Heart right ventricle (tissue), 16 donors: Measurements from ENCODE around the gene ELP6. TPM values are rescaled to one million over a fixed set of nuclear protein-coding genes. Genes with fewer than 3 reads are reported as not detected.
A peak's percentile ranks its signal among the peaks of the same experiment; 100 is the strongest.

Source experiments
- ATAC-seq, 8 donors: fragments of 200-7000 bp; cut with Tn5 transposase; one replicate each; pipeline ENCODE4 v1.9.1; 2020; ENCODE audit warnings: mild to moderate bottlenecking in 8 of 8, moderate library complexity in 8 of 8, moderate number of reproducible peaks in 1 of 8
- DNase-seq, 2 donors: peaks; one replicate each; pipeline ENCODE4 v3.0.0-alpha.2; 2020
- H3K27ac ChIP-seq, 10 donors: fragments of 200-600 bp; sonication (generic) in 2 of 10; one replicate each; pipeline versions ENCODE4 v1.5.0 to v1.8.0; 2020 to 2022; ENCODE audit warnings: mild to moderate bottlenecking in 3 of 10
- H3K27me3 ChIP-seq, 7 donors: fragments of 200-600 bp; one replicate each; pipeline ENCODE4 v1.8.0; 2021 to 2022; ENCODE audit warnings: mild to moderate bottlenecking in 2 of 7
- H3K36me3 ChIP-seq, 9 donors: fragments of 200-600 bp; sonication (generic) in 1 of 9; one replicate each; pipeline versions ENCODE4 v1.5.0 to v1.8.0; 2020 to 2022; ENCODE audit warnings: mild to moderate bottlenecking in 2 of 9
- H3K4me1 ChIP-seq, 9 donors: fragments of 200-600 bp; sonication (generic) in 1 of 9; one replicate each; pipeline versions ENCODE4 v1.5.0 to v1.8.0; 2020 to 2022; ENCODE audit warnings: mild to moderate bottlenecking in 4 of 9
- H3K4me3 ChIP-seq, 10 donors: fragments of 200-600 bp; sonication (generic) in 2 of 10; one replicate each; pipeline versions ENCODE4 v1.5.0 to v1.8.0; 2020 to 2022; ENCODE audit warnings: mild to moderate bottlenecking in 7 of 10, moderate library complexity in 2 of 10
- H3K9me3 ChIP-seq, 11 donors: fragments of 200-600 bp in 10 of 11; sonication (generic) in 2 of 11; one replicate each; pipeline versions ENCODE4 v1.5.0 to v1.8.0; 2013 to 2022; ENCODE audit warnings: mild to moderate bottlenecking in 2 of 11, control low read depth in 1 of 11, moderate library complexity in 1 of 11
- WGBS, 2 donors: extraction: QIAGEN DNeasy Blood & Tissue Kit; methylation state at CpG; one replicate each; pipeline ENCODE4 v1.1.7; 2013; ENCODE audit warnings: inconsistent platforms in 1 of 2; 5-methylcytosine and 5-hydroxymethylcytosine counted together
- intact Hi-C, 10 donors: fragments of 100-400 bp; cut with DNase I; formaldehyde crosslinking; loops; one replicate each; pipeline versions ENCODE4 v1.11.1 to v1.14.2; 2022
- polyA plus RNA-seq, 2 donors: library from polyadenylated mRNA; stranded (reverse); fragments of 200-250 nt; gene quantifications; one replicate each; pipeline ENCODE4 v1.2.3, GENCODE V29; 2013
- total RNA-seq, 10 donors: library from RNA; stranded (reverse); fragmentation: NEBNext Ultra II Directional in 3 of 10; extraction: Animal tissue kit (Norgen Biotek cat#: 25700) in 3 of 10; gene quantifications; one replicate each; pipeline versions ENCODE4 v1.2.1 to v1.2.4, GENCODE V29; 2021 to 2023
- TF ChIP-seq, protein P1 (sequence below), 9 donors: fragments of 200-600 bp; sonication (generic) in 2 of 9; IDR thresholded peaks; one replicate each; pipeline versions ENCODE4 v1.5.0 to v1.8.0; 2021 to 2022; ENCODE audit warnings: antibody characterized with exemption in 9 of 9, mild to moderate bottlenecking in 5 of 9, moderate library complexity in 1 of 9
- donor health status: Arrhythmogenic right ventricular cardiomyopathy.
- donor health status: ischemic (EF 13 %, LVEDD 7.1; RV severe dilation, severe dysfunction).
- donor health status: healthy with polysubstance abuse.
- donor health status: DM: no; HTN: yes; CAD: no.
- donor health status: DM: no; HTN: no; CAD: no.
- donor health status: ischemic (EF 25% LVEDD 6.9; RV normal size, moderate dysfunction).
- donor health status: ischemic (EF 25% LVEDD 5.7; RV mildly dilated, moderate dysfunction).
- donor health status: healthy.
- donor health status: DM: yes; HTN: yes; CAD: no.
- donor health status: Ischemic cardiomyopathy.
- donor health status: ischemic (EF 35%, LVEDD 5.7; RV mildly dilated, moderate dysfunction).
- donor health status: nonischemic (EF 11% LVEDD 7.7; RV severe dilation, severe dysfunction).
- donor health status: DM: yes; HTN: yes; CAD: no.
- donor health status: PGD.
- donor health status: ischemic (EF 29% LVEDD 5.4; RV normal size, mild dysfunction).
- donor health status: nonischemic (EF 23%, LVEDD 6.1; RV moderate dilation, normal function).

ELP6 gene
- total and polyA plus RNA-seq, 12 donors, result 16.5 to 31.3 (median 21.2) TPM

- intact Hi-C loops, result loop anchor here in 9 of 10 donors (1.0 to 10.0 kb wide), 5 partner anchors 142 to 632 kb away; no protein-coding TSS in a partner anchor
- DNase-seq (peak; percentile 73 to 80), ATAC-seq (peak; percentile 88 to 97 (median 96))
- no peak overlapping the region for H3K4me3 ChIP-seq
- H3K4me1 ChIP-seq, result peaks cover 0 to 8% (median 4%) of the 10 kb centered on the region in 9 donors
- H3K9me3 ChIP-seq, result peaks cover 0 to 1% (median 0%) of the 10 kb centered on the region in 11 donors
- WGBS, 2 donors, result 34 to 37% methylated on average over 15 of the region's 15 CpGs
- H3K27ac ChIP-seq, result no peak overlapping the region
- H3K36me3 ChIP-seq, result no peaks in the 10 kb centered on the region
- no peaks in the 10 kb centered on the region for H3K27me3 ChIP-seq
- TF ChIP-seq, protein P1, sequence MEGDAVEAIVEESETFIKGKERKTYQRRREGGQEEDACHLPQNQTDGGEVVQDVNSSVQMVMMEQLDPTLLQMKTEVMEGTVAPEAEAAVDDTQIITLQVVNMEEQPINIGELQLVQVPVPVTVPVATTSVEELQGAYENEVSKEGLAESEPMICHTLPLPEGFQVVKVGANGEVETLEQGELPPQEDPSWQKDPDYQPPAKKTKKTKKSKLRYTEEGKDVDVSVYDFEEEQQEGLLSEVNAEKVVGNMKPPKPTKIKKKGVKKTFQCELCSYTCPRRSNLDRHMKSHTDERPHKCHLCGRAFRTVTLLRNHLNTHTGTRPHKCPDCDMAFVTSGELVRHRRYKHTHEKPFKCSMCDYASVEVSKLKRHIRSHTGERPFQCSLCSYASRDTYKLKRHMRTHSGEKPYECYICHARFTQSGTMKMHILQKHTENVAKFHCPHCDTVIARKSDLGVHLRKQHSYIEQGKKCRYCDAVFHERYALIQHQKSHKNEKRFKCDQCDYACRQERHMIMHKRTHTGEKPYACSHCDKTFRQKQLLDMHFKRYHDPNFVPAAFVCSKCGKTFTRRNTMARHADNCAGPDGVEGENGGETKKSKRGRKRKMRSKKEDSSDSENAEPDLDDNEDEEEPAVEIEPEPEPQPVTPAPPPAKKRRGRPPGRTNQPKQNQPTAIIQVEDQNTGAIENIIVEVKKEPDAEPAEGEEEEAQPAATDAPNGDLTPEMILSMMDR (IDR thresholded peaks at IDR 0.05), result peak; percentile 76 to 94 (median 90)
These were observed 8.8 kb upstream of the ELP6 start for GRCh38 chr3:47522082-47522987.

DNA sequence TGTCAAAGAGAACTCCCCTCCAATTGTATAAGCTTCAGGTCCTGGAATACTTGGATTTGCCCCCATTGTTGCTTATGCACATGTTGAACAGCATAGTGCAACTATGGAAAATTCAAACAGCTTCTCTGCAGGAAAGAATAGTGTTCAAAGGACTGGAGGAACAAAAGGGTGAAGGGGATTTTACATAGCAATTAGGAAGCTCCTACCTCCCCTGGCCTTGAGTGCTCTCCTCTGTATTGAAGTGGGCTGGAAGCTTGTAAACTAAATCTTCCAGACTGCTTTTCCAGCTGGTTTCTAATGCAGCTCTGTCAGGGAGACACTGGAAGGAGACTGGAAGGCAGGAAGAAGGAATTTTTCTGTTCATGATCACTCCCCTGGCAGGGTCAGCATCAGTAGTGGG is 7.2 kb upstream of the ELP6 start:
- Histone ChIP-seq H3K27me3 (no peaks in the 10 kb centered on the region), H3K36me3 (no peaks in the 10 kb centered on the region), H3K9me3 (no peaks in the 10 kb centered on the region), H3K4me1 (peaks cover 0 to 8% (median 4%) of the 10 kb centered on the region in 9 donors), H3K27ac (no peak overlapping the region), H3K4me3 (no peak overlapping the region)
- intact Hi-C loops, result loop anchor here in 4 of 10 donors (5.0 to 10.0 kb wide), 4 partner anchors 144 to 634 kb away; no protein-coding TSS in a partner anchor
- TF ChIP-seq, protein P1 (IDR thresholded peaks at IDR 0.05), result no peak
- DNase-seq (no peak), ATAC-seq (no peak)

GRCh38 chr3:47517937-47518336 is 4.4 kb upstream of the ELP6 start:
- TF ChIP-seq, protein P1 (IDR thresholded peaks at IDR 0.05), result no peak
- Histone ChIP-seq H3K36me3 (no peaks in the 10 kb centered on the region), H3K9me3 (no peaks in the 10 kb centered on the region), H3K27ac (no peak overlapping the region), H3K27me3 (no peaks in the 10 kb centered on the region), H3K4me3 (no peak overlapping the region), H3K4me1 (peaks cover 0 to 12% (median 8%) of the 10 kb centered on the region in 9 donors)
- WGBS, 2 donors, result 94 to 95% methylated on average over 2 of the region's 2 CpGs
- DNase-seq, result no peak
- no peak for ATAC-seq
- intact Hi-C loops, result no loop called here

- TF ChIP-seq, protein P1 (IDR thresholded peaks at IDR 0.05), result no peak
- no peak for ATAC-seq
- intact Hi-C loops, result loop anchor here in 1 of 10 donors (2.0 kb wide), 1 partner anchor 273 kb away; no protein-coding TSS in a partner anchor
- H3K36me3 ChIP-seq, result peaks cover 0 to 3% (median 0%) of the 10 kb centered on the region in 9 donors
- no peak overlapping the region for H3K27ac ChIP-seq
- H3K27me3 ChIP-seq, result no peaks in the 10 kb centered on the region
- H3K4me3 ChIP-seq, result no peak overlapping the region
- no peak for DNase-seq
- H3K4me1 ChIP-seq, result peaks cover 3 to 16% (median 11%) of the 10 kb centered on the region in 9 donors
- 58 to 64% methylated on average over 5 of the region's 5 CpGs for WGBS, 2 donors
- H3K9me3 ChIP-seq, result no peaks in the 10 kb centered on the region
These were observed 2.4 kb upstream of the ELP6 start for GRCh38 chr3:47515864-47516319.
